GM12801 (cell line): ENCODE data around the gene C1orf146.

Source experiments
- CTCF ChIP-seq: IDR thresholded peaks from one replicate; pipeline ENCODE4 v1.5.1; 2011; ENCODE audit warnings: control low read depth; ENCODE audit not compliant: insufficient read length; ENCODE audit errors: extremely low read depth

Gene C1orf146

GRCh38 chr1:92192246-92192645 lies 25.5 kb upstream of the C1orf146 start:
- TF ChIP-seq CTCF = no peak

- TF ChIP-seq CTCF = no peak
Observed at GRCh38 chr1:92194511-92194910, 23.2 kb upstream of the C1orf146 start.

- no peak for TF ChIP-seq CTCF
Observed at GRCh38 chr1:92201973-92202372, 15.7 kb upstream of the C1orf146 start.

- TF ChIP-seq CTCF = no peak
Observed at GRCh38 chr1:92203105-92203504, 14.6 kb upstream of the C1orf146 start.

- TF ChIP-seq CTCF = no peak
Observed at GRCh38 chr1:92210701-92211100, 7.0 kb upstream of the C1orf146 start.

- TF ChIP-seq CTCF = no peak
Observed at GRCh38 chr1:92211166-92211565, 6.5 kb upstream of the C1orf146 start.

- no peak for TF ChIP-seq CTCF
Observed at GRCh38 chr1:92218559-92218958, 844 bp downstream of the C1orf146 start.

GRCh38 chr1:92219028-92219427 lies 1.3 kb downstream of the C1orf146 start:
- no peak for TF ChIP-seq CTCF
